GM12864 (cell line): ENCODE data around the gene DIP2C.

Experiments
- DNase-seq: peaks from one replicate; pipeline ENCODE4 v3.0.0-alpha.2; 2011; ENCODE audit warnings: low read depth
- H3K4me3 ChIP-seq: 2 replicates; pipeline ENCODE4 v1.5.1; 2011; ENCODE audit warnings: mild to moderate bottlenecking, low read depth, low read length, control low read depth
- CTCF ChIP-seq: IDR thresholded peaks from 2 replicates; pipeline ENCODE4 v1.5.1; 2011; ENCODE audit warnings: low read depth, mild to moderate bottlenecking, moderate library complexity, low read length, control low read depth, inconsistent platforms; ENCODE audit errors: missing control alignments

Gene DIP2C

GRCh38 chr10:604716-605631 lies 84.5 kb downstream of the DIP2C start:
- no peak for TF ChIP-seq CTCF

DNA sequence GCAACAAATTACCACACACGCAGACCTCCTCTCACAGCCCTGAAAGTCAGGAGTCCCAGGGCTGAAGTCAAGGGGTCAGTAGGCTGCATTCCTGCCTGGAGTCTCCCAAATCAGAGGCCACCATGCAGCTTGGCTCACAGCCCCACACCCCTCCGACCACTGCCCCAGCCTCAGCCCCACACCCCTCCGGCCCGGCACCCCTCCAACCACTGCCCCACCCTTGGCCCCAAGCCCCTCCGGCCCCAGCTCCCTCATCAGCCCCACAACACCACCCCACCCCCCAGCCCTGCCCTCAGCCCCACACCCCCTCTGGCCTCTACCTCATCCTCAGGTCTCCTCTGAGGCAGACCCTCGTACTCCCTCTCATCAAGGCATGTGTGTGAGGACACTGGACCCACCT lies 85.7 kb downstream of the DIP2C start:
- TF ChIP-seq CTCF = no peak
- no peak for DNase-seq
- H3K4me3 ChIP-seq = no peak overlapping the region

More at GRCh38 chr10:604716-605631, 84.5 kb downstream of the DIP2C start:
- no peak for DNase-seq
- no peak overlapping the region for H3K4me3 ChIP-seq

- no peak for DNase-seq
- TF ChIP-seq CTCF = no peak
These were observed 87.0 kb downstream of the DIP2C start for GRCh38 chr10:602391-603005.

GRCh38 chr10:601660-601963 lies 87.9 kb downstream of the DIP2C start:
- TF ChIP-seq CTCF = no peak
- no peak for DNase-seq
- H3K4me3 ChIP-seq = no peak overlapping the region

More at GRCh38 chr10:602391-603005, 87.0 kb downstream of the DIP2C start:
- H3K4me3 ChIP-seq = no peak overlapping the region

- no peak for TF ChIP-seq CTCF
- DNase-seq = no peak
These were observed 88.4 kb downstream of the DIP2C start for GRCh38 chr10:600876-601659.

DNA sequence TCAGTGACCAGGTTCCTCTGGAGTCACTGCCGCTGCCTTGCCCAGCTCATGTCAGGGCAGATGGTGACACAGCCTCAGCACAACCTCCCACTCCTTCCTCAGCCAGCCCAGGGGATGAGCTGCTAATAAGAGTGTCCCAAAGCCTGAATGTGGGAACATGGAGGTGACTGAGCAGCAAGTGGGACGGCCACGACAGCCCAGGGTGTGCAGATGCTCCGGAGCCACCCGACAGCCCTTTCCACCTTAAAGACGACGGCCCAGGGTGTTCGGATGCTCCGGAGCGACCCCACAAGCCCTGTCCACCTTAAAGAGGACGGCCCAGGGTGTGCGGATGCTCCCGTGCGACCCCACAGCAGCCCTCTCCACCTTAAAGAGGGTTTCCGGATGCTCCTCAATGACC lies 89.2 kb downstream of the DIP2C start:
- TF ChIP-seq CTCF = no peak
- no peak for DNase-seq
- no peak overlapping the region for H3K4me3 ChIP-seq

More at GRCh38 chr10:600876-601659, 88.4 kb downstream of the DIP2C start:
- no peak overlapping the region for H3K4me3 ChIP-seq
